Measurements from ENCODE around the gene OR2M7. TPM values are rescaled to one million over a fixed set of nuclear protein-coding genes. Genes with fewer than 3 reads are reported as not detected.

OR2M7 gene, protein sequence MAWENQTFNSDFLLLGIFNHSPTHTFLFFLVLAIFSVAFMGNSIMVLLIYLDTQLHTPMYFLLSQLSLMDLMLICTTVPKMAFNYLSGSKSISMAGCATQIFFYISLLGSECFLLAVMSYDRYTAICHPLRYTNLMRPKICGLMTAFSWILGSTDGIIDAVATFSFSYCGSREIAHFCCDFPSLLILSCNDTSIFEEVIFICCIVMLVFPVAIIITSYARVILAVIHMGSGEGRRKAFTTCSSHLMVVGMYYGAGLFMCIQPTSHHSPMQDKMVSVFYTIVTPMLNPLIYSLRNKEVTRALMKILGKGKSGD
- not detected in 2 replicates for total RNA-seq

DNA sequence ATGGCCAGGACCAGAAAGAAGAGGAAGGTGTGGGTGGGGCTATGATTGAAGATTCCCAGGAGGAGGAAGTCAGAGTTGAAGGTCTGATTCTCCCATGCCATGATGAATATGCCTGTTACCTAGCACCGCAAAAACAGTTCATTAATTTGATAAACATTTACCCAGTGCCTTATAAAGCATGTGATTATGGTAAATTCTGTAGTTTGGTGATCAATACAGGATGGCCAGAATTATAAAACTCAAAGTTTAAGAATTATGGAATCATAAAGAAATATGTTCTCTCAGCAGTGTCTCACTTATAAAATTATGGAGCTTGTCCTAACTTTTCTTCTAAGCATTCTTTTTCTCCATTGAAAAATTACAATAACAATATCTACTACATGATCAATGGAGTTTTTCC is at the start of gene OR2M7:
Gene OR2M7 (minus strand): TSS at position 101 of the 400 bp plus-strand sequence. CDS start 0 bp downstream, at position 101.

DNA sequence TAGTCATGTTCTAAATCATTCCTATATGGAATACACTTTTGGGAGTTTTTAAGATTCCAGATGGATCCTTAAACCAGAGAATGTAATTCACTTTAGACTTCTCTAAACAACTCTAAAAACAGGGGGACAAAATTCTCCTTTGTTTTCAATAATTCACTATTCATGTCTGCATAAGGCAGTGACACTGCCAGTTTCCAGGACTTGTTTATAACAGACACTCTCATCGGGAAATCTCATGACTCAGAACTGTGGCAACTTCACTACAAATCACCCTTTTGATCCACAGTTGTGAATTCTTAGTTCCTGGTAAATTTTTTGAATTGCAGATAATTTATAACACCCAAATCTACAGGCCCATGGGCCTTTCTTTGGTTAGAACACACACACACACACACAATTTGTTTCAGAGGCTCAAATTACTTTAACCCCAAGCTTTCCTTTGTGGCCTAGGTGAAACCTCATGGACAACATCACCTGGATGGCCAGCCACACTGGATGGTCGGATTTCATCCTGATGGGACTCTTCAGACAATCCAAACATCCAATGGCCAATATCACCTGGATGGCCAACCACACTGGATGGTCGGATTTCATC is 36.9 kb upstream of the OR2M7 start, which contains the start of gene OR2T4:
Gene OR2T4 (plus strand): TSS at position 545 of the 595 bp plus-strand sequence. CDS start 0 bp downstream, at position 545.

DNA sequence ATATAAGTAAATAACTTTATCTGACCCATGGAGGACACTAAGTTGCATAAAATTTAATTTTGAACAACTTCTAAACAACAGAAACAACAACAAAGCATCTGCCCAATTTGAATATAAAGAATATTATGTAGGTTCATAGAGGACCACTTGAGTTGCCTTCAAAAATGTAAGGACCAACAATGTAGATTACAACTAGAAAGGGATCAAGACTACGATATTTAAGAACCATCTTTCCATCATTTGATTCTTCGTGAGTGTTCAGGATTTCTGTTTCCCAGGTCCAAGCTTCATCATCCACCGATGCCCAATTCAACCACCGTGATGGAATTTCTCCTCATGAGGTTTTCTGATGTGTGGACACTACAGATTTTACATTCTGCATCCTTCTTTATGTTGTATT is 24.1 kb upstream of the OR2M7 start, which contains the start of gene OR14C36:
Gene OR14C36 (plus strand): TSS at position 301 of the 400 bp plus-strand sequence. CDS start 0 bp downstream, at position 301.

DNA sequence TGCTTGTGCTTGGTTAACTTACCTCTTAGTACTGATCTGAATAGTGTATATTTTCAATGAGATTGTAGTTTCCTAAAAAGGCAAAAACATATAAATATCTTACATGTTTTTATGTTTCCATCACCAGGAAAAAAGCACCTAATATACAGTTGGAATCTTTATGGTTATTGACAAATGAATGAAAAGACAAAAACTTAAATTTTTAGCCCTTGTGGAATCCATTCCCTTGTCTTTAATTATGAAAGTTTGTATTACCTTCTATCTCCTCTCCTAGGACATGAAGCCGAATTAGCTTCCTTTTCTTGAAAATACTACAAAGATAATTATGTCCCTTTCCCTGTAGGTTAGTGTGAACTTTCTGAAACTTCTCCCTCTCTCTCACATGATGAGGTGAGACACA is 21.0 kb downstream of the OR2M7 start, which contains the start of gene OR2T12:
Gene OR2T12 (minus strand): TSS at position 101 of the 400 bp plus-strand sequence. CDS start 7,846 bp downstream, outside the sequence.

DNA sequence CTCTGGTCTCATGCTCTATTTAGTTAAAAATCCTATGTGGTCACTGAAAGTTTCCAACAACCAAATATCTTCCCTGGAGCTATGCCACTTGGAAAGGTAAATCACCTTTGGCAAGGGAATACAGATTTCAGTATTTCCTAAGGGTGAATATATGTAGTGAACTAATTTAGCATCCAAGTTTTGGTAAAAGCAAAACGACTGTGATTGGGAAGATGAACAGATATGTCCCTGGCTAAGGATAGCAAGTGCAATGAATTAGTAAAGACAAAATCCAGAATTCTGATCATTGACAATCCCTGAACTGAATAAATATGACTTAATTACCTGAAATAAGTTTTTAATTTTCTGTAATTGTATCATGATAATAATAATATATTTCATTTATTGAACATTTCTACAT is 46.5 kb downstream of the OR2M7 start, which contains the start of gene OR2T33:
Gene OR2T33 (minus strand): TSS at position 101 of the 400 bp plus-strand sequence. CDS start 4,162 bp downstream, outside the sequence.

Other genes with a start within 250 kb of the OR2M7 start
- gene OR2L13, start 229.4 kb downstream of the OR2M7 start, total RNA-seq, result not detected in 2 replicates
- gene OR2M5, start 179.4 kb downstream of the OR2M7 start, total RNA-seq, result not detected in 2 replicates
- gene OR2M2, start 149.7 kb downstream of the OR2M7 start, total RNA-seq, result not detected in 2 replicates
- gene OR2M3, start 127.3 kb downstream of the OR2M7 start, total RNA-seq, result not detected in 2 replicates
- not detected in 2 replicates for gene OR2M4, start 93.2 kb downstream of the OR2M7 start, total RNA-seq
- not detected in 2 replicates for gene OR2T33, start 46.6 kb downstream of the OR2M7 start, total RNA-seq
- not detected in 2 replicates for gene OR2T12, start 21.1 kb downstream of the OR2M7 start, total RNA-seq
- gene OR14C36, start 24.2 kb upstream of the OR2M7 start, total RNA-seq, result not detected in 2 replicates
- gene OR2T4, start 37.1 kb upstream of the OR2M7 start, total RNA-seq, result not detected in 2 replicates
- not detected in 2 replicates for gene OR2T6, start 51.2 kb upstream of the OR2M7 start, total RNA-seq
- not detected in 2 replicates for gene OR2T1, start 78.5 kb upstream of the OR2M7 start, total RNA-seq
- not detected in 2 replicates for gene OR2T2, start 121.1 kb upstream of the OR2M7 start, total RNA-seq
- gene OR2T3, start 148.8 kb upstream of the OR2M7 start, total RNA-seq, result not detected in 2 replicates
- gene OR2T5, start 164.0 kb upstream of the OR2M7 start, total RNA-seq, result not detected in 2 replicates
- under 0.01 TPM in 1 of 2 replicates, not detected in the other for gene OR2G6, start 183.5 kb upstream of the OR2M7 start, total RNA-seq
- not detected in 2 replicates for gene OR2T29, start 238.2 kb upstream of the OR2M7 start, total RNA-seq